Measurements from ENCODE around the gene TCF4. TPM values are rescaled to one million over a fixed set of nuclear protein-coding genes. Genes with fewer than 3 reads are reported as not detected.

The TCF4 gene
- total RNA-seq, 2 donors from 2014 or later = 57.7 to 66.3 TPM

DNA sequence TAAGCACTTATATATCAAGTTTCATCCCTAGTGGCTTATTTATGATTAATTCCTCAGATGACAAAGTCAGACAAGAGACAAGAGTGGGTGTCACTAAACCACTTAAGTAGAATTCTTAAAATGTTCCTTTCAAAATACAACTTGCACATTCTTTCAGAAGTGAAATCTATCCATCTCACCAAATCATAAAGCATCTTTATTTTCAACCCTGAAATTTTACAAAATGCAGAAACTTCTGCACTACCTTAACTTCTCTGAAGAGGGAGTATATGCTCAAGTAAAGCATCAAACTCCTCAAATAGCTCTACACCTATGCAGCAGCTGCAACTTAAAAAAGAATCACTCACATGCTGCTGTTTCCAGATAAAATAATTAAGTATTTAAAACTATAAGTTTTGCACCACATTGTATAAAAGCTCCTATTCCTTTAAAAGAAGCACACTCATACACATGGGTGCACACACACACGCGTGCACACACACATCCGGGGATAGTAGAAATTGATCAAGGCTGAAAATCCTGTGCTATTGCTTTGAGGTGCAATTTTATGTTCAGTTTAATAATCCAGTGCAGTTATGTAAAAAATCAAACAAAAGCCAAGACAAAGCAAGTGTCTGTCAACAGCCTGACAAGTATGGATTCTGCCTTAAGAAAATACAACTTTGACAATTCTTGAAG, 244.5 kb downstream of the TCF4 start:
- Histone ChIP-seq H3K36me3 (no peaks in the 10 kb centered on the region), H3K27me3 (no peaks in the 10 kb centered on the region), H3K4me1 (peaks cover 0 to 23% of the 10 kb centered on the region in 2 donors), H3K27ac (no peak overlapping the region), H3K4me3 (no peak overlapping the region), H3K9me3 (no peaks in the 10 kb centered on the region)
- DNase-seq (ENCODE audit: low spot score) = no peak
- TF ChIP-seq, protein P1, sequence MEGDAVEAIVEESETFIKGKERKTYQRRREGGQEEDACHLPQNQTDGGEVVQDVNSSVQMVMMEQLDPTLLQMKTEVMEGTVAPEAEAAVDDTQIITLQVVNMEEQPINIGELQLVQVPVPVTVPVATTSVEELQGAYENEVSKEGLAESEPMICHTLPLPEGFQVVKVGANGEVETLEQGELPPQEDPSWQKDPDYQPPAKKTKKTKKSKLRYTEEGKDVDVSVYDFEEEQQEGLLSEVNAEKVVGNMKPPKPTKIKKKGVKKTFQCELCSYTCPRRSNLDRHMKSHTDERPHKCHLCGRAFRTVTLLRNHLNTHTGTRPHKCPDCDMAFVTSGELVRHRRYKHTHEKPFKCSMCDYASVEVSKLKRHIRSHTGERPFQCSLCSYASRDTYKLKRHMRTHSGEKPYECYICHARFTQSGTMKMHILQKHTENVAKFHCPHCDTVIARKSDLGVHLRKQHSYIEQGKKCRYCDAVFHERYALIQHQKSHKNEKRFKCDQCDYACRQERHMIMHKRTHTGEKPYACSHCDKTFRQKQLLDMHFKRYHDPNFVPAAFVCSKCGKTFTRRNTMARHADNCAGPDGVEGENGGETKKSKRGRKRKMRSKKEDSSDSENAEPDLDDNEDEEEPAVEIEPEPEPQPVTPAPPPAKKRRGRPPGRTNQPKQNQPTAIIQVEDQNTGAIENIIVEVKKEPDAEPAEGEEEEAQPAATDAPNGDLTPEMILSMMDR (IDR thresholded peaks at IDR 0.05) = peak in 1 of 2 donors; percentile 73

DNA sequence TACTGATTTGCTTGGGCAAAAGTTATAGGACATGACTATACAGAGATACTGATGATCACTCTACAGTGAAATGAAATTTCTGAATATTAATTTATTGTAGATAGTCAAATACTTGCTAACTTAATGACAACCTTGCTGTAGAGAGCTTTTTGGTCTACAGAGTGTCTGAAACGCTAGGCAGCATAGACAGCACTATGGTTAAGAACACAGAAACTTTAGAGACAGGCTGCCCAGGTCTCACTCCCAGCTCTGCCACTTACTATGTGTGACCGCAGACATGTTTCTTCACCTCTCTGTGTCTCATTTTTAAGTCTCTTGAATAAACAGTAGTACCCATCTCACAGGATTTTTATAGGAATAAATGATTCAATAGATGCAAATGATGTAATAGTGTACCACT, 247.0 kb downstream of the TCF4 start:
- DNase-seq (ENCODE audit: low spot score) = no peak
- no peak overlapping the region for H3K4me3 ChIP-seq
- no peaks in the 10 kb centered on the region for H3K9me3 ChIP-seq
- no peaks in the 10 kb centered on the region for H3K27me3 ChIP-seq
- H3K4me1 ChIP-seq = peaks cover 0 to 37% of the 10 kb centered on the region in 2 donors
- no peaks in the 10 kb centered on the region for H3K36me3 ChIP-seq
- TF ChIP-seq, protein P1 (IDR thresholded peaks at IDR 0.05) = no peak
- H3K27ac ChIP-seq = no peak overlapping the region

DNA sequence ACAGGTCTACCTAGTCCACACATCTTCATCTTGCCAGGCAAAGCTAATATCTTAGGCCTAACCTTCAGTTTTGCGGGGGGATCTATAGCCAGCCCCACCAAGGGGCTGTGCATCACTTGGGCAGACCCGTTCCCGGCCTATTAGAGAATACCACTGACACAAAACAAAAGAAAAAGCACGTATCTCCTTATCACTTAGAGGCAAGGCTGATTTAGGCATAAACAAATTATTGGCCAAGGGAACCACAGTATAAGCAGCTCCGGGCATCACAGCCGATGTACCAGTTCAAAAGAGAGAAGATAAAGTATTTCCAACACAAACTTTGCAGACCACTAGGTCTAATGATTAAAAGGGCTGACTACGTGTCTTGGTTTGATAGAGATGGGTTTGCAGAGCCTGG, 248.0 kb downstream of the TCF4 start:
- DNase-seq (ENCODE audit: low spot score) = no peak
- TF ChIP-seq, protein P1 (IDR thresholded peaks at IDR 0.05) = no peak
- peaks cover 0 to 40% of the 10 kb centered on the region in 2 donors for H3K4me1 ChIP-seq
- peak overlapping the region; percentile 64 to 81 for H3K27ac ChIP-seq
- no peak overlapping the region for H3K4me3 ChIP-seq
- no peaks in the 10 kb centered on the region for H3K27me3 ChIP-seq
- no peaks in the 10 kb centered on the region for H3K36me3 ChIP-seq
- no peaks in the 10 kb centered on the region for H3K9me3 ChIP-seq

DNA sequence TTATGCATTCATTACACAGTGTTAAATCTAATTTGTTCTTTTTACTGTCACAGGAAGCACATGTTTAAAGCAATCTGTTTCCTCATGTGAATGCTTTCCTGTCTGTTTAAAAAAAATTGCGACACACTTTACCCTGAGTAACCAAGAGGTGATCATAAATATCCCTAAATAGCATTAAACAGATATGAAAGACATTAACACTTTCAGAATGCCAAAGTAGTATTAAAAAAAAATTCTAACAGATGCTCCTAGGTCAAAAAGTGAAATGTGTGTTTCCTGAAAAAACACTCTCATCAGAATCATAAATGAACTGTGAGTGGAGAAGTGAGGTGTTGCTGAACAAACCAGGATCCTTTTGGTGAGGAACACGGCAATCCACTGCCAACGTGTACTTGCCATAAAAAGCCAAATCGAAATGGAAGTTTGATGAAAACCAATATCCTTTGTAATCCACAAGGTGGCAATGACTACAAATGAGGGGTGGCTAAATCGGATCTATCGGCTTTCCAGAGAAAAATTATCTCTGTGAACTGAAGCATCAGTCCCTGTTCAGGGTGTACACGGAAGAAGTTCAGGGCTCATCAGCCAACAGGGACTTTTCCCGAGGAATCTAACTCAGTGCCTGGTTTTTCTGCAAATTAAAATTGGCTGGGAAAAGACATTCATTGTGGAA, 248.9 kb downstream of the TCF4 start:
- Histone ChIP-seq H3K9me3 (no peaks in the 10 kb centered on the region), H3K27me3 (no peaks in the 10 kb centered on the region), H3K36me3 (no peaks in the 10 kb centered on the region), H3K4me1 (peaks cover 0 to 41% of the 10 kb centered on the region in 2 donors), H3K4me3 (no peak overlapping the region), H3K27ac (peak overlapping the region; percentile 64 to 81)
- DNase-seq (ENCODE audit: low spot score) = no peak
- TF ChIP-seq, protein P1 (IDR thresholded peaks at IDR 0.05) = peak in 1 of 2 donors; percentile 29

DNA sequence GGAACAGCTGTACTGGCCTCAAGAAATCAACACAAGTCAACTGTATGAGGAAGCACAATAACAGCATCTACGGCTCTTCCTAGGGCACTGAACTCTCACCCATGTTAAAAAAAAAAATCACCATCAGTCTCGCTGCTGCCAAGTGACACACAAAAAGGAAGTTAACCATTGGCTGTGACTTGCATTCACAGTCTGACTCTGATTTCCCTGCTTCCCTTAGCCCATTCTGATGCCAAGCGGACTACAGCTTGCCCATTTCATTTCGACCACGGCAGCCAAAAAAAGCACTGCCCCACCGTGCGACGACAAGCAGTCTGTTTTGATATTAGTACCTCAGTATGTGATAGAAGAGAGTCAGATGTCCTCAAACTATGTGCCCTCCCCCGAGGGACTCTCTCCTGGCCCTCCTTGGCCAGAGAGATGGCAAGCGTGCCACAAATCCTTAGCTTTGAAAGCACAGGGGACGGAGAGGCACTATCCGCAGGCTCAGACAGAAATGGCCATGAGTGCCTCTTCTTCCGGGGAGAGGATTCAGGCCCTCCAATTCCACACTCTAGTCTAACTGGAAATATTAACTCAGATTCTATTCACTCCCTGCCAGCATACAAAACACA, 250.0 kb downstream of the TCF4 start:
- H3K9me3 ChIP-seq = no peaks in the 10 kb centered on the region
- peak overlapping the region in 1 of 2 donors; percentile 22 for H3K4me3 ChIP-seq
- H3K27me3 ChIP-seq = no peaks in the 10 kb centered on the region
- peak overlapping the region; percentile 64 to 81 for H3K27ac ChIP-seq
- DNase-seq (ENCODE audit: low spot score) = peak; percentile 71
- TF ChIP-seq, protein P1 (IDR thresholded peaks at IDR 0.05) = no peak
- peaks cover 0 to 47% of the 10 kb centered on the region in 2 donors for H3K4me1 ChIP-seq
- no peaks in the 10 kb centered on the region for H3K36me3 ChIP-seq

All from right atrium auricular region (tissue), 2 donors.